Uterus (tissue), 4 donors: ENCODE results near the gene C19orf67. TPM values are rescaled to one million over a fixed set of nuclear protein-coding genes. Genes with fewer than 3 reads are reported as not detected.

ENCODE experiments used
- DNase-seq, 2 donors: peaks; one replicate each; pipeline ENCODE4 v3.0.0-alpha.2; 2019 to 2020
- H3K27ac ChIP-seq, 2 donors: fragments of 200-600 bp; sonication (generic); 1 replicate in 1 of 2; 2 replicates in 1 of 2; pipeline ENCODE4 v1.5.1; 2016 to 2018
- H3K27me3 ChIP-seq, 2 donors: fragments of 200-600 bp; sonication (generic); one replicate each; pipeline ENCODE4 v1.5.1; 2018 to 2019; ENCODE audit warnings: control low read depth in 1 of 2
- H3K36me3 ChIP-seq, 2 donors: fragments of 200-600 bp; sonication (generic); one replicate each; pipeline ENCODE4 v1.5.1; 2019; ENCODE audit warnings: control low read depth in 1 of 2
- H3K4me1 ChIP-seq, 2 donors: fragments of 200-600 bp; sonication (generic); one replicate each; pipeline ENCODE4 v1.5.1; 2018 to 2019; ENCODE audit warnings: control low read depth in 1 of 2
- H3K4me3 ChIP-seq, 2 donors: fragments of 200-600 bp; sonication (generic); 1 replicate in 1 of 2; 2 replicates in 1 of 2; pipeline ENCODE4 v1.5.1; 2018 to 2019; ENCODE audit warnings: mild to moderate bottlenecking in 1 of 2
- H3K9me3 ChIP-seq, 2 donors: fragments of 200-600 bp; sonication (generic); one replicate each; pipeline ENCODE4 v1.5.1; 2019; ENCODE audit warnings: control low read depth in 1 of 2
- POLR2A ChIP-seq, 2 donors: fragments of 450-650 bp; IDR thresholded peaks; one replicate each; pipeline ENCODE4 v1.6.1; 2016; ENCODE audit warnings: antibody characterized with exemption in 2 of 2, mild to moderate bottlenecking in 1 of 2, moderate library complexity in 1 of 2
- intact Hi-C: fragments of 100-400 bp; cut with DNase I; formaldehyde crosslinking; loops from one replicate; pipeline ENCODE4 v1.15.1; 2023; ENCODE audit warnings: low total_unique reads
- total RNA-seq, 4 donors: library from RNA; depleted of rRNA in 3 of 4; stranded (reverse); fragments of >200 nt in 3 of 4; gene quantifications; one replicate each; pipeline versions ENCODE4 v1.1.0 to v1.2.4, GENCODE V29; 2014 to 2023
- TF ChIP-seq, protein P1 (sequence below), 4 experiments: fragments of 200-600 bp in 2 of 4; fragments of 450-650 bp in 2 of 4; sonication (generic) in 2 of 4; IDR thresholded peaks; one replicate each; pipeline ENCODE4 v1.5.1; 2016 to 2019; ENCODE audit warnings: antibody characterized with exemption in 4 of 4, mild to moderate bottlenecking in 2 of 4, moderate library complexity in 1 of 4
- donor health status: DM: yes; HTN: yes; CAD: no.

Gene C19orf67
- total RNA-seq, 4 donors from 2014 or later = 1.7 TPM; not detected in 3

DNA sequence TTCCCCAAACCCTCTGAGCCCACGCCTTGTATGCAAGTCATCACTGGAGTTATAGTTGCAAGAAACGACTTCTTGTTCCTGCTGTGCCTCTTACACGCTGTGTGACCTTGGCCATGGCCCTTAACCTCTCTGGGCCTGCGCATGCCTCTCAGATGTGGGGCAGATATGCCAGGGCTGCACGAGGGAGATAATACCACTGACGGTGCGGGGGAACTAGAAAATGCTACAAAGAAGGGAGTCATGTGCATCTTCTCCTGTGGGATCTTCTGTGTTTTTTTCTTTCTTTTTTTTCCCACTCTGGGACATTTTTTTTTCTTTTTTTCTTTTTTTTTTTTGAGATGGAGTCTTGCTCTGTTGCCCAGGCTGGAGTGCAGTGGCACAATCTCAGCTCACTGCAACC is 9.3 kb upstream of the C19orf67 start:
- no peaks in the 10 kb centered on the region for H3K36me3 ChIP-seq
- H3K27me3 ChIP-seq = no peaks in the 10 kb centered on the region
- DNase-seq = no peak
- no peaks in the 10 kb centered on the region for H3K4me1 ChIP-seq
- H3K27ac ChIP-seq = no peak overlapping the region
- intact Hi-C loops = no loop called here
- H3K9me3 ChIP-seq = peaks cover 0 to 3% of the 10 kb centered on the region in 2 donors
- TF ChIP-seq POLR2A (IDR thresholded peaks at IDR 0.05) = no peak
- TF ChIP-seq, protein P1, sequence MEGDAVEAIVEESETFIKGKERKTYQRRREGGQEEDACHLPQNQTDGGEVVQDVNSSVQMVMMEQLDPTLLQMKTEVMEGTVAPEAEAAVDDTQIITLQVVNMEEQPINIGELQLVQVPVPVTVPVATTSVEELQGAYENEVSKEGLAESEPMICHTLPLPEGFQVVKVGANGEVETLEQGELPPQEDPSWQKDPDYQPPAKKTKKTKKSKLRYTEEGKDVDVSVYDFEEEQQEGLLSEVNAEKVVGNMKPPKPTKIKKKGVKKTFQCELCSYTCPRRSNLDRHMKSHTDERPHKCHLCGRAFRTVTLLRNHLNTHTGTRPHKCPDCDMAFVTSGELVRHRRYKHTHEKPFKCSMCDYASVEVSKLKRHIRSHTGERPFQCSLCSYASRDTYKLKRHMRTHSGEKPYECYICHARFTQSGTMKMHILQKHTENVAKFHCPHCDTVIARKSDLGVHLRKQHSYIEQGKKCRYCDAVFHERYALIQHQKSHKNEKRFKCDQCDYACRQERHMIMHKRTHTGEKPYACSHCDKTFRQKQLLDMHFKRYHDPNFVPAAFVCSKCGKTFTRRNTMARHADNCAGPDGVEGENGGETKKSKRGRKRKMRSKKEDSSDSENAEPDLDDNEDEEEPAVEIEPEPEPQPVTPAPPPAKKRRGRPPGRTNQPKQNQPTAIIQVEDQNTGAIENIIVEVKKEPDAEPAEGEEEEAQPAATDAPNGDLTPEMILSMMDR (IDR thresholded peaks at IDR 0.05) = no peak
- no peak overlapping the region for H3K4me3 ChIP-seq

DNA sequence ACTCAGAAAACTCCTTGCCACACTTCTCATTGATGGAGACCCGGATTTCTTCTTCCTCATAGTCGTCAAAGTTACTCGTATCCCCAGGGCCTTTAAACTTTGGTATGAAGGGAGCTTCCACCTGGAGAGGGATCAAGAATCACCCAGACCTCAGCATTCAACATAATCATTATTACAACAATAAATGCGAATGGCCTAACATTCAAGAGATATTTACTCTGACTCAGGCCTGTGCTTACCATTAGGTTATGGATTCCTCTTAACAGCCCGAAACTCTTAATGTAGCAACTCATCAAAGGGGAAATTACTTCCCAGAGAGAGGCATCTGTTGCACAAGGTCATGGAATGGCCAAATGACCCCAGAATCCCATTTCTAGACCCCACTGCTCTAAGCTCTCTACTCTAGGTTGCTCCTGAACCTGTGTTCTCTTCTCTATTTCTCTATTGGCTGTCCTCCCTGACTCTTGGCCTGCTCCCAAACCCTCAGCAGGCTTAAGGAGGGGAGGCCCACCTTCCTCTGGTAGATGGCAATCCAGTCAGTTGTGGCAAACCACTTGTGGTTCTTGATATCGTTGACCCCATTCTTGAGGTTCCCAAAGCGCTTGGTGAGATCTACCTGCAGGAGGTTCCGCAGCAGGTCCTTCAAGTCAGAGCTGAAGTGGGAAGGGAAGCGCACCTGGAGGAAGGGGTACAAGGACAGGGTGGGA is 7.7 kb upstream of the C19orf67 start:
- H3K4me1 ChIP-seq = no peaks in the 10 kb centered on the region
- H3K9me3 ChIP-seq = peaks cover 0 to 3% of the 10 kb centered on the region in 2 donors
- TF ChIP-seq, protein P1 (IDR thresholded peaks at IDR 0.05) = no peak
- no peak for TF ChIP-seq POLR2A (IDR thresholded peaks at IDR 0.05)
- H3K27me3 ChIP-seq = no peaks in the 10 kb centered on the region
- H3K4me3 ChIP-seq = no peak overlapping the region
- intact Hi-C loops = no loop called here
- H3K36me3 ChIP-seq = no peaks in the 10 kb centered on the region
- no peak for DNase-seq
- no peak overlapping the region for H3K27ac ChIP-seq

DNA sequence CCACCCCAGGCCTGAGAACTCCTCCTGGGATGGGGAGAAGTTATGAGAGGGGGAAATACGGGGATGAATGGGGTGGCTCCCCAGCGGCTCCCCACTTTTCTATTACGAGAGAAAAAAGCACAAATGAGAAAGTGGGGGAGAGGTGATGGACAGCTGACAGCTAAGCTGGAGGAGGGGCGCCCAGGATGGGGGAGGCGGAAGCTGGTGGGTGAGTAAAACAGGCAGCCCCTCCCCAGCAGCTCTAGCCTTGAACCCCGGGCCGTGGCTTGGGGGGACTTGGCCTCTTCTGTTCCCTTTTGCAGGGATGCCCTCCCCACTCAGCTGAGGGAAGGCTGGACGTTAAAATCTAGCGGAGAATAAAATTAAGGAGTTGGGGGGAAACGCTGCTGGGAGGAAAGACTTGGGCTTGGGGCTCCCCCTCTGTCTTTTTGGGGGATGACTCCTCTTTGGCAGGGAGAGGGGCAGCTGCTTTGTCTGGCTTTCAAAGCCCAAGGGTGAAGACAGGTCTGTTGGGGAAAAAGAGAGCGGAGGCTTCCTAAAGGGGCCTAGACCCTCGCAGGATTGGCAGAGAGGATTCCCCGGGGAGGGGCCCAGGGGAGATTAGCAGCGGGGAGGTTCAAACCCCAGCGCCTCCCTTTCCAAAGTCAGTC is 6.4 kb upstream of the C19orf67 start:
- DNase-seq = no peak
- Histone ChIP-seq H3K4me3 (peak overlapping the region; percentile 50 to 81), H3K36me3 (no peaks in the 10 kb centered on the region), H3K27me3 (no peaks in the 10 kb centered on the region), H3K9me3 (peaks cover 0 to 3% of the 10 kb centered on the region in 2 donors), H3K4me1 (no peaks in the 10 kb centered on the region), H3K27ac (peak overlapping the region; percentile 90 to 91)
- TF ChIP-seq POLR2A (IDR thresholded peaks at IDR 0.05) = no peak
- intact Hi-C loops = no loop called here

DNA sequence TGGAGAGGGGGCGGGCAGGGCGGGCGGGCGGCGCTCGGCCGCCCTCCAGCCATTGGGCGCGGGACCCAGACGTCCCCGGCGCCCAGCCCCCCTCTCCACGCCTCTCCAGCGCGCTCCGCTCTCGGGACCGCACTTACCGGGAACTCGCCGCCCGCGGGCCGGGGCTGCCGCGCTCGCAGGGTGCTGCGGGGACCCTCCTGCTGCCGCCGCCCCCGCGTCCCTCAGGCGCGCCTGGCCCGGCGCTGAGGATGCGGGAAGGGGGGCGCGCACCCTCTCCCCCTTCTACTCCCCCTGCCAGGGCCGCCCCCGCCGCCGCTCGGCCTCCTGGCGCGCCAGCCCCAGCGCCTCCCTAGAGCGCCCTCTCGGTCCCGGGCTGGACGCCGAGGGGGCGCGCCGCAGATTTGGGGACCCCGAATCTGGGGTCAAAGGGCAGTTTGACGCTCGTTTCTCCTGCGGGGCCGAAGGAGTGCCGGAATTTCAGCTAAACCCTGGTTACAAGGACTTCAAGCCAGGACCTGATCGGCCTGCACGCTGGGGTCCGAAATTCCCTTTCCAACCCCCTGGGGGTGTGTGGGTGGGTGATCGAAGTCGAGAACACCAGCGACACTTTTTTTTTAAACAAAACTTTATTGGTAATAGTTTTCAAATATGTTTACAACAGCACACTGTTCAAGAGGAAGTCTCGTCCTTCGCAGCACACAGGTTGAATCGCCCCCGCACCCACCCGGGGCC is 5.7 kb upstream of the C19orf67 start:
- no peaks in the 10 kb centered on the region for H3K36me3 ChIP-seq
- intact Hi-C loops = no loop called here
- H3K9me3 ChIP-seq = peaks cover 0 to 3% of the 10 kb centered on the region in 2 donors
- TF ChIP-seq, protein P1 (IDR thresholded peaks at IDR 0.05) = peak; percentile 3 to 36 (median 24)
- peak; percentile 50 to 86 for TF ChIP-seq POLR2A (IDR thresholded peaks at IDR 0.05)
- no peaks in the 10 kb centered on the region for H3K4me1 ChIP-seq
- H3K4me3 ChIP-seq = peak overlapping the region; percentile 50 to 81
- peak overlapping the region; percentile 90 to 91 for H3K27ac ChIP-seq
- H3K27me3 ChIP-seq = no peaks in the 10 kb centered on the region
- peak; percentile 51 to 80 for DNase-seq

DNA sequence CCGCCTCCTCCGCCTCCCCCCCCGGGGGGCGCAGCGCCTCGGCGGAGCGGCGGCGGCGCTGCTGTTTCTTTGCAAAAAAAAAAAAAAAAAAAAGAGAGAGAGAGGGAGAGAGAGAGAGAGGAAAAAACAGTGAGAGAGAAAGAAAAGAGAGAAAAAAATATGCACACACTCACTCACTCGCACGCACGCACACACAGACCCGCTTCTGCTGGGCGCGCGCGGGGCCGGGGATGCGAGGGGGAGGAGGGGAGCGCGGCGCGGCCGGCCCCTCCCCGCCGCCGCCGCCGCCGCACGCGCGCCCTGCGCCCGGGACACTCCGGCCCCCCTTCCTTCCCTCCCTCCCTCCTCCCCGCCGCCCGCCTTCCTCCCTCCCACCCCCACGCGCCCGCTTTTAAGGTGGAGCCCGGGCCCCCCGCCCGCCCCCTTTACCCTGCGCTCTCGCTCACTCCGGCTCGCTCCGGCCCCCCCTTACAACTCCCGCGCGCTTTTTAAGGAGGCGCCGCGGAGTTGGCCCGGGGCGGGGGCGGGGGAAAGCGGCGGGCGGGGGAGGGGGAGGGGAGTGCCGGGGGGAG is 5.0 kb upstream of the C19orf67 start, which contains the start of gene SAMD1:
SAMD1 (minus strand) TSS at position 243 of the 572 bp plus-strand sequence.
- Histone ChIP-seq H3K9me3 (peaks cover 0 to 3% of the 10 kb centered on the region in 2 donors), H3K27me3 (no peaks in the 10 kb centered on the region), H3K36me3 (no peaks in the 10 kb centered on the region), H3K4me1 (no peaks in the 10 kb centered on the region), H3K4me3 (peak within 1 kb of the TSS; percentile 50 to 81), H3K27ac (peak within 1 kb of the TSS; percentile 90 to 91)
- DNase-seq = peak; percentile 88 to 96
- intact Hi-C loops = no loop called here
- TF ChIP-seq, protein P1 (IDR thresholded peaks at IDR 0.05) = no peak
- no peak for TF ChIP-seq POLR2A (IDR thresholded peaks at IDR 0.05)
